RWPE1 (cell line): ENCODE measurements around the gene CHP2.
A peak's percentile ranks its signal among the peaks of the same experiment; 100 is the strongest.

Source experiments
- CTCF ChIA-PET: fragments of 350-600 bp; sonication (Branson Sonifier 250); formaldehyde crosslinking; extraction: SDS; loops from one replicate; lab custom pipeline; 2021; lab: Yijun Ruan, JAX
- POLR2A ChIA-PET: fragments of 400-600 bp; formaldehyde crosslinking; extraction: SDS; loops from one replicate; lab custom pipeline; 2020; ENCODE audit warnings: antibody characterized with exemption; ENCODE audit not compliant: low non-redundant PET; lab: Yijun Ruan, JAX
- DNase-seq: peaks from one replicate; pipeline ENCODE4 v3.0.0; 2012; ENCODE audit warnings: low spot score
- H3K27ac ChIP-seq: fragments of 450-650 bp; 2 replicates; pipeline ENCODE4 v1.5.1; 2017
- TF ChIP-seq, protein P1 (sequence below): fragments of 450-650 bp; conservative IDR thresholded peaks from 2 replicates; pipeline ENCODE4 v1.5.1; 2017; ENCODE audit warnings: low read depth, mild to moderate bottlenecking

The CHP2 gene

DNA sequence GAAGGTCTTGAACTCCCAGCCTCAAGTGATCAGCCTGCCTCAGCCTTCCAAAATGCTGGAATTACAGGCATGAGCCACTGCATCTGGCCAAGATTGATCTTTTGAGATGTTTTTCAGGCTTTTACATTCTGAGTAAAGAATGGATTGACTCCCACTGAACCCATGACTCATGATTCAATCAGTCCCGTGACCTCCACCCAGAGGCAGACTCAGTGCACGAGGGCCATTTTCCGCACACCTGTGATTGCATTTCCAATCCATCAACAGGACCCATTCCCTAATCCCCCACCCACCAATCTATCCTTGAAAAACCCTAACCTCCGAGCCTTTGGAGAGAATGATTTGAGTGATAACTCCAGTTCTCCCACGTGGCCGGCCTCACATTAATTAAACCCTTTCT, 40.6 kb downstream of the CHP2 start:
- ChIA-PET CTCF (no interaction called here), POLR2A (no interaction called here)
- TF ChIP-seq, protein P1, sequence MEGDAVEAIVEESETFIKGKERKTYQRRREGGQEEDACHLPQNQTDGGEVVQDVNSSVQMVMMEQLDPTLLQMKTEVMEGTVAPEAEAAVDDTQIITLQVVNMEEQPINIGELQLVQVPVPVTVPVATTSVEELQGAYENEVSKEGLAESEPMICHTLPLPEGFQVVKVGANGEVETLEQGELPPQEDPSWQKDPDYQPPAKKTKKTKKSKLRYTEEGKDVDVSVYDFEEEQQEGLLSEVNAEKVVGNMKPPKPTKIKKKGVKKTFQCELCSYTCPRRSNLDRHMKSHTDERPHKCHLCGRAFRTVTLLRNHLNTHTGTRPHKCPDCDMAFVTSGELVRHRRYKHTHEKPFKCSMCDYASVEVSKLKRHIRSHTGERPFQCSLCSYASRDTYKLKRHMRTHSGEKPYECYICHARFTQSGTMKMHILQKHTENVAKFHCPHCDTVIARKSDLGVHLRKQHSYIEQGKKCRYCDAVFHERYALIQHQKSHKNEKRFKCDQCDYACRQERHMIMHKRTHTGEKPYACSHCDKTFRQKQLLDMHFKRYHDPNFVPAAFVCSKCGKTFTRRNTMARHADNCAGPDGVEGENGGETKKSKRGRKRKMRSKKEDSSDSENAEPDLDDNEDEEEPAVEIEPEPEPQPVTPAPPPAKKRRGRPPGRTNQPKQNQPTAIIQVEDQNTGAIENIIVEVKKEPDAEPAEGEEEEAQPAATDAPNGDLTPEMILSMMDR = no peak
- DNase-seq = no peak
- H3K27ac ChIP-seq = no peak overlapping the region

DNA sequence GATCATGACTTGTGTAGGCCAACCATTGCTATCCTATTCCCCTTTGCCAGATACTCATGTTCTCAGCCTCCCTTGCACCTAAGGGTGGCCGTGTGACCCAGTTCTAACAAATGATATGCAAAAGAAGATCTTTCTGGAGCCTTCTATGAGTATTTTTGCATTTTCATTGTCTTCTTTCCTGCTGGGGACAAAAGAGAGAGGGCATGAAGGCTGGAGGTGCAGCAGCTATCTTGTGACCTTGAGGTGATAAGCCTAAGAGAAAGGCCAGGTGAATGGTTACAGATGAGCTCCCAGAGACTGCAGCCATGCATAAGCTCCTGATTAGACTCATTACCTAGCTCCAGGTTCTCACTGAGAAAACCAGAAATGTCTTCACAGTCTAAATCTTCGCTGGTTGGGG, 42.1 kb downstream of the CHP2 start:
- TF ChIP-seq, protein P1 = no peak
- no peak overlapping the region for H3K27ac ChIP-seq
- no peak for DNase-seq
- CTCF ChIA-PET = interaction anchor here (0.7 kb wide), 1 partner anchor 1127 kb away, joined by 3 read pairs; no protein-coding TSS in a partner anchor
- POLR2A ChIA-PET = no interaction called here

DNA sequence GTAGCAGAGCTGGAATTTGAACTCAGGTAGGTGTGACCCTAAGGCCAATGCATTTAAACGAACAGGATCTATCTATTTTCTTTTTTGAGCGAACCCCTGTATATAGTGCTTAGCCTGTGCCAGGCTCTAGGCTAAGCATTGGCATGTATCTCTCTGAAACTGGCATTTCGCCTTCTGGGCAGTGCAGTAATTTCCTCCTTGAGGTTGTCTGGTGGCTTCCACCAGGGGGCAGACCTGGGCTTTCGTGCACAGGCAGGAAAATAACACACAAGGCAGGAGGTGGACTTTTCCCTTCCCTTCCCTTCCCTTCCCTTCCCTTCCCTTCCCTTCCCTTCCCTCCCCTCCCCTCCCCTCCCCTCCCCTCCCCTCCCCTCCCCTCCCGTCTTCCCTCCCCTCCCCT, 46.6 kb downstream of the CHP2 start:
- CTCF ChIA-PET = interaction anchor here (0.6 to 1.2 kb wide), 9 partner anchors 10 to 484 kb away, joined by 3 to 4 read pairs (median 3); no protein-coding TSS in a partner anchor
- DNase-seq = peak; percentile 63
- no peak overlapping the region for H3K27ac ChIP-seq
- POLR2A ChIA-PET = no interaction called here
- TF ChIP-seq, protein P1 = peak; percentile 45

DNA sequence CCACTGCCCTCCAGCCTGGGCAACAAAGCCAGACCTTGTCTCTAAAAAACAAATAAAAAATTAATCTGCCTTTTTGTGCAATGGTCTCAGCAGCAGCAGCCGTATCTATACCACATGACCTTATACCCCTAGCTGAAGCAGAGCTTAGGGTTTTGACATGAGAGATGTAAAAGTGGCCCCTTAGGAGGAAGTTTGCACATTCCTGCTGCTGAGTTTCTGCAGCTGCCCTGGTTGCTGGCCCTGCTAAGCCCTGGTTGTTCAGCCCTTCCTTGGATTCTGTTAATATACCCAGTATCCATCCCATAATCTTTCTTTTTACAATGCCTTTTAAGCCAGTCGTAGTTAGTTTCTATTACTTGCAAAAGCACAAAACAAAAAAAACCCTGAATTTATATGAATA, 48.0 kb downstream of the CHP2 start:
- CTCF ChIA-PET = interaction anchor here (0.6 to 1.9 kb wide), 8 partner anchors 31 to 850 kb away, joined by 3 to 12 read pairs (median 4); no protein-coding TSS in a partner anchor

DNA sequence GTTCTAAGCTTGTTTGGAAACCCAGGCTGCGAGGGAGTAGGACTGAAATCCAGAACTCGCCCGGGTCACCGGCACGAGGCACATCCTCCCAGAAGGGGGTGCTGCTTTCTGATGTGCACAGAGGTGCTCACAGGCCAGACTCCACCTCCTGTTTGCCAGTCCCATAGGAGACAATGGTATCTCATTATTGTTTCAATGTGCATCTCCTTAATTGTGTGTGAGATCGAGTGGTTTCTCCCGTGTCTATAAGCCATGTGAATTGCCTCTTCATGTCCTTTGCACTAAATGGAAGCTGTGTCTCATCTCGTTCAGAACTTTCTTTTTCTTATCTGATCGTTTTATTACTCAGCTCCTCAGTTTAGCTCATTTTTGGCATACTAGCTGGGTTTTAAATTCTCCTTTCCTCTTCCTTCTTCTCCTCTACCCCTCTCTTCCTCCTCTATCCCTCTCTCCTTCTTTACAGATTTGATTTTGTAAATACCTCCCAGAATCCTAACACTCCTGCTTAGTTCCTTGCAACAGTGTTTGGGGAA, 48.8 kb downstream of the CHP2 start:
- TF ChIP-seq, protein P1 = peak; percentile 31; the same call in 1 of the 2 replicates
- ChIA-PET POLR2A (no interaction called here), CTCF (interaction anchor here (0.6 to 1.9 kb wide), 10 partner anchors 30 to 851 kb away, joined by 3 to 12 read pairs (median 4); no protein-coding TSS in a partner anchor)
- no peak overlapping the region for H3K27ac ChIP-seq
- DNase-seq = peak; percentile 50

More for the DNA sequence above, 48.0 kb downstream of the CHP2 start:
- no peak overlapping the region for H3K27ac ChIP-seq
- TF ChIP-seq, protein P1 = no peak
- POLR2A ChIA-PET = no interaction called here
- DNase-seq = no peak

DNA sequence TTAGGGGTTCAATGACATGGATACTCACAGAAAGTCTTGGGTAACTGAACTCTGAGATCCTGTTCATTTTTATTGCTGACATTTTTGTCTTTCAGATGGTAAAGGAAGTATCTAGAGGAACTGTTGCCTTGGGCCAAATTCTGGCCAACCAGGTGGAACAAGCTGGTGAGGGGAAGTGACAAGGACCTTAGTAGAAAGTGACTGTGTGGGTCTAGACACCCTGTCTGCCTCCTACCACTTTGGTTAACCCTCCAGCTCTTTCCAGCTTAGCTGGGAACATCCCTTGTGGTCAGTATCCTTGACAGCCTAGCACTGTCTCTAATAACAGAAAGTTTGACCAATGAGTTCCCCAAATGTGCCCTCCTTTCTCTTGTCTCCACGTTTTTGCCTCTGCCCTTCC, 52.2 kb downstream of the CHP2 start:
- ChIA-PET POLR2A (no interaction called here), CTCF (no interaction called here)
- no peak overlapping the region for H3K27ac ChIP-seq
- DNase-seq = no peak
- TF ChIP-seq, protein P1 = no peak
